Gastrocnemius medialis (tissue), 4 donors: ENCODE results near the gene IQCE.

ENCODE experiments used
- CTCF ChIP-seq, 5 experiments: fragments of 450-650 bp in 3 of 5; fragments of 200-600 bp in 2 of 5; sonication (generic) in 2 of 5; IDR thresholded peaks in 4 of 5; conservative IDR thresholded peaks in 1 of 5; 1 replicate in 4 of 5; 2 replicates in 1 of 5; pipeline ENCODE4 v1.5.1; 2016 to 2019; ENCODE audit warnings: antibody characterized with exemption in 5 of 5, mild to moderate bottlenecking in 3 of 5, moderate library complexity in 3 of 5
- POLR2A ChIP-seq, 2 donors: fragments of 450-650 bp; IDR thresholded peaks; one replicate each; pipeline ENCODE4 v1.6.1; 2017; ENCODE audit warnings: antibody characterized with exemption in 2 of 2, mild to moderate bottlenecking in 2 of 2, moderate library complexity in 2 of 2

GRCh38 chr7:2587134-2587533, 28.4 kb downstream of the IQCE start:
- TF ChIP-seq CTCF (IDR thresholded peaks at IDR 0.05 in 4 of 5, conservative IDR thresholded peaks at IDR 0.05 in 1 of 5) (no peak), POLR2A (IDR thresholded peaks at IDR 0.05) (no peak)
